Natural killer cell (primary cell): ENCODE data around the gene NSRP1. TPM values are rescaled to one million over a fixed set of nuclear protein-coding genes. Genes with fewer than 3 reads are reported as not detected.
"Not testable (repeated sequence)": the region's sequence is repeated elsewhere in the genome, so short reads cannot be mapped to it uniquely, and the experiment has no call there.

Experiments used
- ATAC-seq, 3 donors: fragments of 150-1000 bp in 2 of 3; fragments of 200-7000 bp in 1 of 3; cut with Tn5 transposase; 1 replicate in 1 of 3; 2 replicates in 2 of 3; pipeline ENCODE4 v1.10.0; 2021; ENCODE audit warnings: mild to moderate bottlenecking in 2 of 3, moderate library complexity in 2 of 3
- DNase-seq, 2 donors: peaks; one replicate each; pipeline versions ENCODE4 v3.0.0 to v3.0.0-alpha.2; 2013 to 2021; ENCODE audit warnings: mixed read lengths in 1 of 2
- H3K27ac ChIP-seq: one replicate; pipeline ENCODE4 v1.5.1; 2013; ENCODE audit warnings: mild to moderate bottlenecking, low read length
- H3K27me3 ChIP-seq: one replicate; pipeline ENCODE4 v1.6.1; 2013; ENCODE audit warnings: low read length; ENCODE audit not compliant: control insufficient read depth, insufficient read depth
- H3K36me3 ChIP-seq: one replicate; pipeline ENCODE4 v1.6.1; 2013; ENCODE audit warnings: low read length; ENCODE audit not compliant: control insufficient read depth, insufficient read depth
- H3K4me1 ChIP-seq: one replicate; pipeline ENCODE4 v1.6.1; 2013; ENCODE audit warnings: low read length; ENCODE audit not compliant: control insufficient read depth, insufficient read depth
- H3K4me3 ChIP-seq: one replicate; pipeline ENCODE4 v1.5.1; 2013; ENCODE audit warnings: low read length
- H3K9me3 ChIP-seq: one replicate; pipeline ENCODE4 v1.6.1; 2013; ENCODE audit warnings: low read length; ENCODE audit not compliant: control insufficient read depth, insufficient read depth
- H3K27ac Mint-ChIP-seq, 2 donors: one replicate each; pipeline ENCODE4 v1.8.0; 2022; ENCODE audit warnings: mild to moderate bottlenecking in 2 of 2, mixed read lengths in 2 of 2, moderate library complexity in 1 of 2
- H3K27me3 Mint-ChIP-seq, 2 donors: one replicate each; pipeline ENCODE4 v1.8.0; 2022; ENCODE audit warnings: low read depth in 2 of 2, mixed read lengths in 2 of 2
- H3K36me3 Mint-ChIP-seq: one replicate; pipeline ENCODE4 v1.8.0; 2022; ENCODE audit warnings: mixed read lengths
- H3K4me1 Mint-ChIP-seq, 2 donors: one replicate each; pipeline ENCODE4 v1.8.0; 2022; ENCODE audit warnings: mixed read lengths in 2 of 2
- H3K4me3 Mint-ChIP-seq: one replicate; pipeline ENCODE4 v1.8.0; 2022; ENCODE audit warnings: mild to moderate bottlenecking, moderate library complexity, mixed read lengths
- H3K9me3 Mint-ChIP-seq, 2 donors: one replicate each; pipeline ENCODE4 v1.8.0; 2022; ENCODE audit warnings: mixed read lengths in 2 of 2
- WGBS: methylation state at CpG from one replicate; pipeline ENCODE4 v1.1.7; 2013; ENCODE audit warnings: missing lambda C conversion rate; ENCODE audit not compliant: insufficient coverage; 5-methylcytosine and 5-hydroxymethylcytosine counted together
- intact Hi-C: fragments of 100-400 bp; cut with micrococcal nuclease; formaldehyde crosslinking; loops from one replicate; pipeline ENCODE4 v1.14.2; 2022
- total RNA-seq, 4 donors: library from RNA; stranded (reverse); fragments of 120-200 nt in 1 of 4; gene quantifications; one replicate each; pipeline versions ENCODE4 v1.2.3 to v1.2.4, GENCODE V29; 2013 to 2022
- TF ChIP-seq, protein P1 (sequence below): fragments of 200-600 bp; IDR thresholded peaks from one replicate; pipeline ENCODE4 v1.8.0; 2022; ENCODE audit warnings: antibody characterized with exemption

Gene NSRP1
- total RNA-seq, 3 donors from 2014 or later (not counting 1 experiment from before 2014, with no cell fraction given), result 27.0 to 33.7 (median 29.7) TPM

DNA sequence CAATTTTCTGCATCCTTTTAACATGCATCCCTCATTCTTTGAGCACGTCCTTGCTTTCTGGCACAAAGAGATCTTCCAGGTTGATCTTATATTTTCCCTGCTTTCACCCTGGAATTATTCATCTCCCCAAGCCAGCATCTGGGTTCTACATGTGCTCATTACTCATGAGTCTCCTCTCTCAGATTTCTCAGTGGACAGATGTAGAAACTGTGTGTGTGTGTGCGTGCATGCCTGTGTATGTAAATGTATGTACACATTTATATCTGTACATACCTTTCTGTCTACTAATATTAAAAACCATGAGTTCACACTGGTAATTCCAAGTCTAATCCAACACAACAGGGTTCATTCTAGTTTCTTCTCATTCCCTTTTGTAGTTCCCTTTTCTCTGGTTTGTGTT, 41.9 kb upstream of the NSRP1 start:
- Histone ChIP-seq H3K27ac (no peak overlapping the region), H3K4me3 (no peak overlapping the region), H3K36me3 (no peaks in the 10 kb centered on the region), H3K9me3 (no peaks in the 10 kb centered on the region), H3K27me3 (no peaks in the 10 kb centered on the region), H3K4me1 (no peaks in the 10 kb centered on the region)
- Mint-ChIP-seq H3K9me3 (no peaks in the 10 kb centered on the region), H3K36me3 (no peaks in the 10 kb centered on the region), H3K27ac (no peak overlapping the region), H3K4me1 (no peaks in the 10 kb centered on the region), H3K4me3 (no peak overlapping the region), H3K27me3 (peaks cover 22 to 44% of the 10 kb centered on the region in 2 donors)
- WGBS, result 89% methylated on average over 1 of the region's 2 CpGs
- TF ChIP-seq, protein P1, sequence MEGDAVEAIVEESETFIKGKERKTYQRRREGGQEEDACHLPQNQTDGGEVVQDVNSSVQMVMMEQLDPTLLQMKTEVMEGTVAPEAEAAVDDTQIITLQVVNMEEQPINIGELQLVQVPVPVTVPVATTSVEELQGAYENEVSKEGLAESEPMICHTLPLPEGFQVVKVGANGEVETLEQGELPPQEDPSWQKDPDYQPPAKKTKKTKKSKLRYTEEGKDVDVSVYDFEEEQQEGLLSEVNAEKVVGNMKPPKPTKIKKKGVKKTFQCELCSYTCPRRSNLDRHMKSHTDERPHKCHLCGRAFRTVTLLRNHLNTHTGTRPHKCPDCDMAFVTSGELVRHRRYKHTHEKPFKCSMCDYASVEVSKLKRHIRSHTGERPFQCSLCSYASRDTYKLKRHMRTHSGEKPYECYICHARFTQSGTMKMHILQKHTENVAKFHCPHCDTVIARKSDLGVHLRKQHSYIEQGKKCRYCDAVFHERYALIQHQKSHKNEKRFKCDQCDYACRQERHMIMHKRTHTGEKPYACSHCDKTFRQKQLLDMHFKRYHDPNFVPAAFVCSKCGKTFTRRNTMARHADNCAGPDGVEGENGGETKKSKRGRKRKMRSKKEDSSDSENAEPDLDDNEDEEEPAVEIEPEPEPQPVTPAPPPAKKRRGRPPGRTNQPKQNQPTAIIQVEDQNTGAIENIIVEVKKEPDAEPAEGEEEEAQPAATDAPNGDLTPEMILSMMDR, result no peak
- no peak for DNase-seq
- no peak for ATAC-seq
- intact Hi-C loops, result no loop called here

- Mint-ChIP-seq H3K4me3 (no peak overlapping the region), H3K9me3 (no peaks in the 10 kb centered on the region), H3K27ac (no peak overlapping the region), H3K36me3 (no peaks in the 10 kb centered on the region), H3K27me3 (peaks cover 24 to 25% of the 10 kb centered on the region in 2 donors), H3K4me1 (no peaks in the 10 kb centered on the region)
- no peak overlapping the region for H3K4me3 ChIP-seq
- no peaks in the 10 kb centered on the region for H3K4me1 ChIP-seq
- no peak for DNase-seq
- 91% methylated on average over 3 of the region's 5 CpGs for WGBS
- TF ChIP-seq, protein P1, result no peak
- no peaks in the 10 kb centered on the region for H3K9me3 ChIP-seq
- ATAC-seq, result no peak
- intact Hi-C loops, result no loop called here
- H3K36me3 ChIP-seq, result no peaks in the 10 kb centered on the region
- H3K27ac ChIP-seq, result no peak overlapping the region
- H3K27me3 ChIP-seq, result no peaks in the 10 kb centered on the region
Observed at GRCh38 chr17:30082773-30083172, 33.8 kb upstream of the NSRP1 start.

DNA sequence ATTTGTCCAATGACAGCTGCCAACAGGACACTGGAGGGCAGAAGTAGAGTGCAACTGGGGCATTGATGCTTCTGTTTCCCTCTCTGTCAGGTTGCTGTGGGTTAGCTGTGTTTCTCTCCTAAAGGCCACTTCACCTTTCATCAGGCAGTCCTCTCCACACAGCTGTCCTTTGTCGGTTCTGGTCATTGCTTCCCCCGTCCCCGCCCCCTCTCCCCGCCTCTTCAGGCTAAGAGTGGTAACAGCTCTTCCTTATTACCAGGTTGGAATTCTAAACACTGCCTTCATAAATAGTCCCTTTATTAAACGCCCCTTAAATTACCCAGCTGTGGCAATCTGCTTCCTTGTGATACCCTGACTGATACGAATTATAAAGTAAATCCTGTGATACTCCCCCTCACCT, 31.8 kb upstream of the NSRP1 start:
- H3K4me3 ChIP-seq, result no peak overlapping the region
- H3K27ac Mint-ChIP-seq, result no peak overlapping the region
- no peaks in the 10 kb centered on the region for H3K27me3 ChIP-seq
- no peaks in the 10 kb centered on the region for H3K9me3 Mint-ChIP-seq
- TF ChIP-seq, protein P1, result no peak
- H3K27me3 Mint-ChIP-seq, result peaks cover 20 to 21% of the 10 kb centered on the region in 2 donors
- no peaks in the 10 kb centered on the region for H3K36me3 Mint-ChIP-seq
- no peak for DNase-seq
- no peaks in the 10 kb centered on the region for H3K9me3 ChIP-seq
- ATAC-seq, result no peak
- intact Hi-C loops, result no loop called here
- H3K4me1 ChIP-seq, result no peaks in the 10 kb centered on the region
- no peaks in the 10 kb centered on the region for H3K4me1 Mint-ChIP-seq
- H3K4me3 Mint-ChIP-seq, result no peak overlapping the region
- no peaks in the 10 kb centered on the region for H3K36me3 ChIP-seq
- 77% methylated on average over 6 of the region's 6 CpGs for WGBS
- no peak overlapping the region for H3K27ac ChIP-seq

DNA sequence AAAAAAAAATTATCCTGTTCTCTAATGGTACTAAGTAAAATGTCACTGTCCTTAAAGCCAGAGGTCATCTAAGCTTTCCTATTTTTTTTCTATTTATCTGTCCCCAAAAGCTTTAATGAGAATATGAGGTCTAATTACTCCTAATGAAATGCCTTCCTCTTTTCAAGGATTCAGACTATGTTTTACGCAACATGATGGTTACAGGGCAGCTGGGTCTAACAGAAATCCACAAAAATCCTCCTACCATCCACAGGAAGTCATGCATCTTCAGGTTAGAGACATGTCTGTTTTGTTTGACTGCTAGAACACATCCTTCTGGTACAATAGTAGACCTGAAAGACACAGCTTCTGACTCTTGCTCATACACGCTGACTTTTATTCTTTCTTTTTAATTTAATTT, 29.7 kb upstream of the NSRP1 start:
- no peaks in the 10 kb centered on the region for H3K9me3 ChIP-seq
- no peaks in the 10 kb centered on the region for H3K36me3 ChIP-seq
- peaks cover 30 to 34% of the 10 kb centered on the region in 2 donors for H3K27me3 Mint-ChIP-seq
- no peaks in the 10 kb centered on the region for H3K27me3 ChIP-seq
- 89% methylated on average over 1 of the region's 2 CpGs for WGBS
- ATAC-seq (no peak), DNase-seq (no peak)
- no peak overlapping the region for H3K27ac Mint-ChIP-seq
- H3K4me3 ChIP-seq, result no peak overlapping the region
- intact Hi-C loops, result no loop called here
- H3K4me1 ChIP-seq, result no peaks in the 10 kb centered on the region
- H3K4me1 Mint-ChIP-seq, result no peaks in the 10 kb centered on the region
- TF ChIP-seq, protein P1, result no peak
- H3K36me3 Mint-ChIP-seq, result no peaks in the 10 kb centered on the region
- no peak overlapping the region for H3K27ac ChIP-seq
- no peak overlapping the region for H3K4me3 Mint-ChIP-seq
- no peaks in the 10 kb centered on the region for H3K9me3 Mint-ChIP-seq

GRCh38 chr17:30087431-30087830, 29.2 kb upstream of the NSRP1 start:
- H3K9me3 Mint-ChIP-seq, ATAC-seq, H3K4me1 ChIP-seq, H3K27ac ChIP-seq, H3K4me3 ChIP-seq, H3K4me3 Mint-ChIP-seq, H3K4me1 Mint-ChIP-seq, H3K9me3 ChIP-seq, DNase-seq, intact Hi-C loops, H3K36me3 ChIP-seq, H3K27ac Mint-ChIP-seq, H3K27me3 ChIP-seq, H3K36me3 Mint-ChIP-seq: not testable (repeated sequence)
- peaks cover 31 to 34% of the 10 kb centered on the region in 2 donors for H3K27me3 Mint-ChIP-seq
- 100% methylated on average over 2 of the region's 3 CpGs for WGBS
